GM21367 (cell line): ENCODE results near the gene TCF7.
"Not testable (repeated sequence)": the region's sequence is repeated elsewhere in the genome, so short reads cannot be mapped to it uniquely, and the experiment has no call there.

ENCODE experiments used
- ATAC-seq: cut with Tn5 transposase; IDR thresholded peaks from one replicate; pipeline ENCODE4 v1.9.1; 2021; ENCODE audit not compliant: unreplicated experiment

Gene TCF7

GRCh38 chr5:134143431-134143830 lies 28.9 kb downstream of the TCF7 start:
- ATAC-seq, result no peak

- no peak for ATAC-seq
These were observed 29.8 kb downstream of the TCF7 start for GRCh38 chr5:134143944-134144941.

GRCh38 chr5:134145041-134145757 lies 30.7 kb downstream of the TCF7 start:
- ATAC-seq, result no peak

GRCh38 chr5:134145779-134146581 lies 31.5 kb downstream of the TCF7 start:
- no peak for ATAC-seq

- no peak for ATAC-seq
These were observed 32.4 kb downstream of the TCF7 start for GRCh38 chr5:134146651-134147518.

- ATAC-seq, result no peak
These were observed 33.8 kb downstream of the TCF7 start for GRCh38 chr5:134148316-134148715.

- no peak for ATAC-seq
These were observed 34.6 kb downstream of the TCF7 start for GRCh38 chr5:134148986-134149539.

GRCh38 chr5:134149571-134150303 lies 35.3 kb downstream of the TCF7 start:
- ATAC-seq, result no peak

- ATAC-seq, result no peak
These were observed 37.2 kb downstream of the TCF7 start for GRCh38 chr5:134151723-134152122.

GRCh38 chr5:134152173-134152832 lies 37.8 kb downstream of the TCF7 start:
- not testable (repeated sequence) for ATAC-seq

GRCh38 chr5:134153241-134153640 lies 38.8 kb downstream of the TCF7 start:
- no peak for ATAC-seq

- ATAC-seq, result no peak
These were observed 39.2 kb downstream of the TCF7 start for GRCh38 chr5:134153657-134154056.

GRCh38 chr5:134161513-134162395 lies 47.3 kb downstream of the TCF7 start:
- ATAC-seq, result no peak

GRCh38 chr5:134162592-134162991 lies 48.1 kb downstream of the TCF7 start:
- no peak for ATAC-seq

GRCh38 chr5:134171972-134172371 lies 57.5 kb downstream of the TCF7 start:
- no peak for ATAC-seq

GRCh38 chr5:134174841-134175839 lies 60.7 kb downstream of the TCF7 start:
- ATAC-seq, result no peak
